ENCODE measurements around the gene TBC1D12.

- TF ChIP-seq CTCF (IDR thresholded peaks at IDR 0.05) (no peak), EZH2 (IDR thresholded peaks at IDR 0.05) (no peak), EZH2phosphoT487 (IDR thresholded peaks at IDR 0.05) (no peak)
Observed at GRCh38 chr10:94443549-94443948, 41.2 kb downstream of the TBC1D12 start.

All from neural progenitor cell (in vitro differentiated cells).